COLO829 (cell line): ENCODE results near the gene FMNL3.

Experiments used
- DNase-seq: peaks from one replicate; pipeline ENCODE4 v3.0.0; 2012; ENCODE audit warnings: low spot score

FMNL3 gene

GRCh38 chr12:49673446-49674317 lies 33.5 kb downstream of the FMNL3 start:
- DNase-seq, result peak; percentile 78

GRCh38 chr12:49672301-49673217 lies 34.6 kb downstream of the FMNL3 start:
- no peak for DNase-seq

- no peak for DNase-seq
These were observed 36.0 kb downstream of the FMNL3 start for GRCh38 chr12:49671031-49671765.

- DNase-seq, result no peak
These were observed 37.4 kb downstream of the FMNL3 start for GRCh38 chr12:49669796-49670195.

GRCh38 chr12:49667325-49668090 lies 39.7 kb downstream of the FMNL3 start:
- DNase-seq, result no peak

GRCh38 chr12:49666176-49666575 lies 41.0 kb downstream of the FMNL3 start:
- DNase-seq, result no peak

- no peak for DNase-seq
These were observed 41.8 kb downstream of the FMNL3 start for GRCh38 chr12:49665384-49665783.

- no peak for DNase-seq
These were observed 42.5 kb downstream of the FMNL3 start for GRCh38 chr12:49664591-49665239.

- DNase-seq, result no peak
These were observed 43.0 kb downstream of the FMNL3 start for GRCh38 chr12:49664167-49664566.

GRCh38 chr12:49662998-49663843 lies 44.0 kb downstream of the FMNL3 start:
- DNase-seq, result peak; percentile 84

GRCh38 chr12:49661746-49662145 lies 45.5 kb downstream of the FMNL3 start:
- DNase-seq, result no peak

GRCh38 chr12:49661191-49661590 lies 46.0 kb downstream of the FMNL3 start:
- no peak for DNase-seq

- DNase-seq, result no peak
These were observed 47.5 kb downstream of the FMNL3 start for GRCh38 chr12:49659753-49660152.

GRCh38 chr12:49658276-49658675 lies 48.9 kb downstream of the FMNL3 start:
- DNase-seq, result no peak

GRCh38 chr12:49655595-49656236 lies 51.5 kb downstream of the FMNL3 start:
- no peak for DNase-seq

- DNase-seq, result no peak
These were observed 52.5 kb downstream of the FMNL3 start for GRCh38 chr12:49654715-49655114.

- DNase-seq, result no peak
These were observed 54.2 kb downstream of the FMNL3 start for GRCh38 chr12:49652921-49653520.

- no peak for DNase-seq
These were observed 55.4 kb downstream of the FMNL3 start for GRCh38 chr12:49651855-49652254.

- DNase-seq, result no peak
These were observed 57.3 kb downstream of the FMNL3 start for GRCh38 chr12:49649892-49650291.
